AG04450 (cell line): ENCODE data around the gene PALLD. TPM values are rescaled to one million over a fixed set of nuclear protein-coding genes. Genes with fewer than 3 reads are reported as not detected.
A peak's percentile ranks its signal among the peaks of the same experiment; 100 is the strongest.

Experiments used
- CTCF ChIA-PET: fragments of 300-600, 350-600 bp; formaldehyde crosslinking; extraction: SDS; loops from one replicate; lab custom pipeline; 2022; ENCODE audit warnings: antibody characterized with exemption, inconsistent platforms; lab: Charles Lee
- POLR2A ChIA-PET: fragments of 350-600 bp; formaldehyde crosslinking; extraction: SDS; loops from one replicate; lab custom pipeline; 2021; ENCODE audit warnings: antibody characterized with exemption, inconsistent platforms; lab: Yijun Ruan, JAX
- DNase-seq: peaks from one replicate; pipeline ENCODE4 v3.0.0-alpha.2; 2011; ENCODE audit warnings: low read depth, low spot score
- H3K27ac ChIP-seq: one replicate; pipeline ENCODE4 v1.5.1; 2012; ENCODE audit warnings: low read depth, low read length, control low read depth
- H3K27me3 ChIP-seq: one replicate; pipeline ENCODE4 v1.6.0; 2012; ENCODE audit warnings: low read length; ENCODE audit not compliant: control insufficient read depth, insufficient read depth
- H3K4me3 ChIP-seq: 2 replicates; pipeline ENCODE4 v1.5.1; 2011; ENCODE audit warnings: mild to moderate bottlenecking, low read depth, low read length, control low read depth
- H3K9me3 ChIP-seq: 2 replicates; pipeline ENCODE4 v1.5.1; 2012; ENCODE audit warnings: low read length; ENCODE audit not compliant: control insufficient read depth, insufficient read depth
- polyA plus RNA-seq: library from polyadenylated mRNA; depleted of rRNA; stranded (reverse); fragments of >200 nt; gene quantifications from 2 replicates; pipeline ENCODE4 v1.2.3, GENCODE V29; 2011
- TF ChIP-seq, protein P1 (sequence below): IDR thresholded peaks from 2 replicates; pipeline ENCODE4 v1.5.1; 2011; ENCODE audit warnings: low read depth, low read length, control low read depth, inconsistent platforms

The PALLD gene
- polyA plus RNA-seq, 1 experiment: 159 TPM

DNA sequence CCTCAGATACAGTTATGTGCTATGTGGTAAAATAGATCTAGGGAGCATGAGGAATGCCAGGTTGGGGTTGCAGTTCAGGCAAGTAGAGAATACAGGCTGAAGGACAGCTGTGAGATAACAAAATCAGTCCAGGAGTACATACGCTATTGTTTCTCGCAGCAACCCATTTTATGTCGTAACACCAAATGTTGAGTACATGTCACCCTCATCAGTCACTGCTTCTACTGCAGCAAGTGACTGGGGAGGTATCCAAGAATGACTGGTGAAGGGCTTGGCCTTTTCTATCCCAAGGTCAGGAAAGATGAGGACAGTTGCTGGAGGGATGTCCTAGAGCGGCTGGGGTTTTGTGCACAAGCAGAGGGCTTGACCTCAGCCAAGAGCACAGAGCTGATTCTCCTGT lies 341.1 kb downstream of the PALLD start:
- H3K27me3 ChIP-seq: no peaks in the 10 kb centered on the region
- ChIA-PET POLR2A (interaction anchor here (0.7 to 1.7 kb wide), 2 partner anchors 27 to 37 kb away, joined by 3 to 5 read pairs; no protein-coding TSS in a partner anchor), CTCF (interaction anchor here (1.0 kb wide), 1 partner anchor 83 kb away, joined by 3 read pairs; no protein-coding TSS in a partner anchor)
- no peak for DNase-seq
- H3K27ac ChIP-seq: no peak overlapping the region
- no peaks in the 10 kb centered on the region for H3K9me3 ChIP-seq
- no peak overlapping the region for H3K4me3 ChIP-seq
- TF ChIP-seq, protein P1, sequence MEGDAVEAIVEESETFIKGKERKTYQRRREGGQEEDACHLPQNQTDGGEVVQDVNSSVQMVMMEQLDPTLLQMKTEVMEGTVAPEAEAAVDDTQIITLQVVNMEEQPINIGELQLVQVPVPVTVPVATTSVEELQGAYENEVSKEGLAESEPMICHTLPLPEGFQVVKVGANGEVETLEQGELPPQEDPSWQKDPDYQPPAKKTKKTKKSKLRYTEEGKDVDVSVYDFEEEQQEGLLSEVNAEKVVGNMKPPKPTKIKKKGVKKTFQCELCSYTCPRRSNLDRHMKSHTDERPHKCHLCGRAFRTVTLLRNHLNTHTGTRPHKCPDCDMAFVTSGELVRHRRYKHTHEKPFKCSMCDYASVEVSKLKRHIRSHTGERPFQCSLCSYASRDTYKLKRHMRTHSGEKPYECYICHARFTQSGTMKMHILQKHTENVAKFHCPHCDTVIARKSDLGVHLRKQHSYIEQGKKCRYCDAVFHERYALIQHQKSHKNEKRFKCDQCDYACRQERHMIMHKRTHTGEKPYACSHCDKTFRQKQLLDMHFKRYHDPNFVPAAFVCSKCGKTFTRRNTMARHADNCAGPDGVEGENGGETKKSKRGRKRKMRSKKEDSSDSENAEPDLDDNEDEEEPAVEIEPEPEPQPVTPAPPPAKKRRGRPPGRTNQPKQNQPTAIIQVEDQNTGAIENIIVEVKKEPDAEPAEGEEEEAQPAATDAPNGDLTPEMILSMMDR: no peak

DNA sequence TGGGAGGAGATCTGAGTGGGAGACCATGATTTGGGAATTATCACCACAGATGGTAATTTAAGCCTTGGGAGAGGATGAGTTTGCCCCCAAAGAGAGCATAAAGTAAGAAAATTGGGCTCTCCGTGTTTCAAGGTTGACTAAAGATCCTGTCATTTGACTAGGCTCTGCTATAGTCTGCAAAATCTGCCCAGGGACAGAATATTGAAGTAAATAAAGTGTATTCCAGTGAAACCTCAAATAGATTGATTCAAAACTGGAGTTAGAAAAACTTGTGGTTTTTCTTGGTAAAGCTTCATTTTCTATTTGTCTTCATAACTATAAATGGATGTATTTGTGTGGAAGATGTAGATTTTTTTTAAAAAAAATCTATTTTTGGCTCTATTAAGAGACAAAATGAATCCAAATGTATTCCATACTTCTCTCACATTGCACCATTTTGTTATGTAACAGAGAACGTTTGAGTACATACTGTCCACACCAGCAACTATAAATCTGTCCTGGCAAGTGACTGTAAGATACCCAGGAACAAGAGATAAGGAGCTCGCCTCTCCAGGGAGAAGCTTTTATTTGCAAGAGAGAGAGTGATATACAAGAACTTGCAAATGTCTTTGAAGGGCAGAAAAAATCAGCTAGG lies 343.0 kb downstream of the PALLD start:
- no peak for DNase-seq
- no peaks in the 10 kb centered on the region for H3K27me3 ChIP-seq
- POLR2A ChIA-PET: interaction anchor here (0.7 to 5.7 kb wide), 3 partner anchors 8 to 30 kb away, joined by 3 to 47 read pairs (median 5); no protein-coding TSS in a partner anchor
- no peak overlapping the region for H3K27ac ChIP-seq
- TF ChIP-seq, protein P1: no peak
- no peak overlapping the region for H3K4me3 ChIP-seq
- H3K9me3 ChIP-seq: no peaks in the 10 kb centered on the region
- CTCF ChIA-PET: interaction anchor here (0.7 to 1.9 kb wide), 4 partner anchors 9 to 129 kb away, joined by 3 to 4 read pairs (median 3); no protein-coding TSS in a partner anchor

DNA sequence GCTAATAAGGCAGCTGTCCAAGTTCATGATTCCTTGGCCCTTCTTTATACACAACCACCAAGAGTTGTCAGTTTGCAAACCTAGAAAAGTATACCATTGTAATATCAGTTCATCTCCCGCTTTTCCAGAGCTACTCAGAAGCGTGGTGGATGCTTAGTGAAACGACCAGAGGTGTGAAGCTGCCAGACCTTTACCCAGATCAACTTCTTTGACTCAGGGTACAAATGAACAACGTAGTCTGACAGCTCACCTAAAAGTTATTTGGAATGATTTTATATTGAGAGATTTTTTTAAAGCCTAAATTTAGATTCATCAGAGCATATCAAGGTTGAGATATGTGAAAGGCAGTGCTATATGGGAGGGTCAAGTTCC lies 343.5 kb downstream of the PALLD start:
- TF ChIP-seq, protein P1: no peak
- Histone ChIP-seq H3K27ac (no peak overlapping the region), H3K9me3 (no peaks in the 10 kb centered on the region), H3K27me3 (no peaks in the 10 kb centered on the region), H3K4me3 (no peak overlapping the region)
- ChIA-PET POLR2A (interaction anchor here (0.7 to 5.7 kb wide), 3 partner anchors 8 to 30 kb away, joined by 3 to 47 read pairs (median 5); no protein-coding TSS in a partner anchor), CTCF (interaction anchor here (0.7 to 1.9 kb wide), 4 partner anchors 10 to 129 kb away, joined by 3 to 4 read pairs (median 3); no protein-coding TSS in a partner anchor)
- no peak for DNase-seq

DNA sequence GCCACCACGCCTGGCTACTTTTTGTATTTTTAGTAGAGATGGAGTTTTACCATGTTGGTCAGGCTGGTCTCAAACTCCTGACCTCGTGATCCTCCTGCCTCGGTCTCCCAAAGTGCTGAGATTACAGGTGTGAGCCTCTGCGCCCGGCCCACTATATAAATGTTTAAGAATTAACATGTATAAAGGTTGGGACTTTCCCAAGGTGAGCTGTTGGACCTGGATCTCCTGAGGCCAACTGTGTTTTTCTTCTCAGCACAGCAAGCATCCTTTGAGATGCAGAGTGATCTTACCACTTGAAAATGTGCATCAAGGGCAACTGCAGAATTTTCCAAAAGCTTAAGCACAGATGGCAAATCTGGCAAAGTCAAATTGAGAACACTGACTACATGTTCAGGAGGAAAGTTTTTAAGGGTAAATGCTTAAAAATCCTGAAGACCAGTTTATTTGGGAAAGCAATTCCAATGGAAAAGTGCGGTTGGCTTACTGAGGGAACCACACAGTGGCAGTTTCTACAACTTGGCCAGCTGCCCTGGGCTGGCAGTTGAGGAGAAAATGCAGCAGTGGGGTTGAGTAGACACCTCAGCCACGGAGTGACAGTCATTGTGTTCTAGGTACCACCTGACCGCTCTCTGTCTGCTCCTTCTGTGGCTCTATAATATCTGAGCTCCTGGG lies 344.3 kb downstream of the PALLD start:
- H3K9me3 ChIP-seq: no peaks in the 10 kb centered on the region
- no peak for DNase-seq
- peak overlapping the region; percentile 43 for H3K27ac ChIP-seq
- H3K27me3 ChIP-seq: no peaks in the 10 kb centered on the region
- POLR2A ChIA-PET: interaction anchor here (0.9 to 5.7 kb wide), 3 partner anchors 9 to 29 kb away, joined by 3 to 47 read pairs (median 5); no protein-coding TSS in a partner anchor
- TF ChIP-seq, protein P1: no peak
- no peak overlapping the region for H3K4me3 ChIP-seq
- CTCF ChIA-PET: interaction anchor here (0.7 to 1.9 kb wide), 5 partner anchors 10 to 209 kb away, joined by 3 to 6 read pairs (median 4); no protein-coding TSS in a partner anchor
